Erythroblast (primary cell): ENCODE data around the gene CLDN20.

Experiments used
- DNase-seq, 2 experiments: peaks; one replicate each; lab custom pipeline; 2025; lab: John Stamatoyannopoulos, UW
- GATA1 ChIP-seq: IDR thresholded peaks from 2 replicates; pipeline ENCODE4 v1.6.1; 2011; ENCODE audit warnings: low read depth, mild to moderate bottlenecking, control low read depth, low read length, moderate library complexity
- POLR2A ChIP-seq: IDR thresholded peaks from 2 replicates; pipeline ENCODE4 v1.6.1; 2011; ENCODE audit warnings: mild to moderate bottlenecking, low read length

CLDN20 gene

DNA sequence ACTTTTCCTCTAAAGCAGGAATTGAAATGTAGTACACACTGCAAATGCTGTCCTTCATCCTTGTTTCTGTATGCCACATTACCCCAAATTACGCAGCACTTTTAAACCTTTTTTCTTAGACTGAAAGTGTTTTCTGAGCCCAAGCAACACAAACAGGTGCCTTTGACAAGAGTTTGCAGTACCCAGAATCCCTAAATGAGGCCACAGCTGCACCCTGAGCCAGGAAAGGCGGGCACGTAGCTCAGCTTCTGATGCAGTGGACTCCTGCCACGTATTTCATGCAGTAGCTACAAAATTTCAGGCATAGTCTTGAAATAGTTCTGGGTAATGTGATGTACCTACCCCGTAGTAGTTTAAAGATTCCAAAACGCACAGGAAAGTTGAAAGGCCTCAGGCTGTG, 31.0 kb upstream of the CLDN20 start:
- TF ChIP-seq POLR2A (no peak), GATA1 (no peak)
- no peak for DNase-seq

DNA sequence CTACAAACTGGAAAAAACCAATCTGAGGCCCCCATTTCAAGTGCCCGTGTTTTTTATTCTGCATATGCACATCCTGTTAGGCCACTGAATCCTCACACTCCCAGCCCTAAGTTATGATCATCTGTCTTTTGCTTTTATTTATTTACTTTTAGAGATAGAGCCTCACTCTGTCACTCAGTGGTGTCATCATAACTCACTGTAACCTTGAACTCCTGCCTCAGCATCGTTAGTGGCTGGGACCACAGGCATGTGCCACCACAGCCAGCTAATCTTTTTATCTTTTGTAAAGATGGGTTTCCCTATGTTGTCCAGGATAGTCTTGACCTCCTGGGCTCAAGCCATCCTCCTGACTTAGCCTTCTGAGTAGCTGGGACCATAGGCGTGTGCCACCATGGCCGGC, 29.6 kb upstream of the CLDN20 start:
- TF ChIP-seq POLR2A (no peak), GATA1 (no peak)
- no peak for DNase-seq

DNA sequence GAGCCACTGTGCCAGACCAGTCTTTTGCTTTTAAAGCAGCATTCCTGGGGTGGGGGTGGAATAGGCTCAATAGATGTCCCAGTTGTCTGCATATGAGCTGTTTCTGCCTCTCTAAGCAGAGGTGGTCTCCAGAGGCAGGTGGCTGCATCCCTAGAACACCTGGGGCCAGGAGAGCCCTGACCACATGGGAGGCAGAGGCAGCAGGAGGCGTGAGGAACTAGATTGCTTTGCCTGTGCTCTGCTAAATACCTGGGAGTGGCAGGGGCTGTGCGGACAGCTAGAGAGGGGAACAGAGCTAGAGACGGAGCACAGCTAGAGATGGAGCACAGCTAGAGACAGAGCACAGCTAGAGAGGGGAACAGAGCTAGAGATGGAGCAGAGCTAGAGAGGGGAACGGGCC, 29.1 kb upstream of the CLDN20 start:
- no peak for DNase-seq
- TF ChIP-seq GATA1 (no peak), POLR2A (no peak)

DNA sequence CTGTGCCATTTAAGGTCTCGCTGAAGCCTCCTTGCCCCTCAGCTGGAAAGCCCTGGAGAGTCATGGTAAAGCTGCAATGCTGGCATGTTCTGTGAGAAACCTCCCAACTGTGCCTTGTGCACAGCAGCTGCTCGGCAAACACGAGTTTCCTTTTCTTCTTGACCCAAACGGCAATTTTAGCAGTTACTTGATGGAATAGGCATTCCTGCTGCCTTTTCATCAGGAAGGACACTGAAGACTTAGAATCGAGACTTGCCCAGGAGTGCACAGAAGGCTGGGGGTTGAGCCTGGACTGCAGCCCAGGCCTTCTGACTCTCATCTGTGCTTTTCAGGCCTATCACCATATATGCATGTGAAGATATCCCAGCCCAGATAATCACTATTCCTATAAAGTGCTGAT, 28.7 kb upstream of the CLDN20 start:
- TF ChIP-seq POLR2A (no peak), GATA1 (no peak)

DNA sequence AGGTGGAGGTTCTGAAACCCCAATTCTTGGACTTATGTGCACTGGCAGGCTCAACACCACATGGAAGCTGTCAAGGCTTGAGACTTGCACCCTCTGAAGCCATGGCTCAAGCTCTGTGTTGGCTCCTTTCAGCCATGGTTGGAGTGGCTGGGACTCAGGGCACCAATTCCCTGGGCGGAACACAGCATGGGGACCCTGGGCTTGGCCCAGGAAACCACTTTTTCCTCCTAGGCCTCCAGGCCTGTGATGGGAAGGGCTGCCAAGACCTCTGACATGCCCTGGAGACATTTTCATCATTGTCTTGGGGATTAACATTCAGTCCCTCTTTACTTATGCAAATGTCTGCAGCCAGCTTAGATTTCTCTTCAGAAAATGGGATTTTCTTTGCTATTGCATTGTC, 26.2 kb upstream of the CLDN20 start:
- DNase-seq, result no peak
- TF ChIP-seq POLR2A, result no peak
- TF ChIP-seq GATA1, result no peak

More for the DNA sequence above, 28.7 kb upstream of the CLDN20 start:
- DNase-seq, result no peak

DNA sequence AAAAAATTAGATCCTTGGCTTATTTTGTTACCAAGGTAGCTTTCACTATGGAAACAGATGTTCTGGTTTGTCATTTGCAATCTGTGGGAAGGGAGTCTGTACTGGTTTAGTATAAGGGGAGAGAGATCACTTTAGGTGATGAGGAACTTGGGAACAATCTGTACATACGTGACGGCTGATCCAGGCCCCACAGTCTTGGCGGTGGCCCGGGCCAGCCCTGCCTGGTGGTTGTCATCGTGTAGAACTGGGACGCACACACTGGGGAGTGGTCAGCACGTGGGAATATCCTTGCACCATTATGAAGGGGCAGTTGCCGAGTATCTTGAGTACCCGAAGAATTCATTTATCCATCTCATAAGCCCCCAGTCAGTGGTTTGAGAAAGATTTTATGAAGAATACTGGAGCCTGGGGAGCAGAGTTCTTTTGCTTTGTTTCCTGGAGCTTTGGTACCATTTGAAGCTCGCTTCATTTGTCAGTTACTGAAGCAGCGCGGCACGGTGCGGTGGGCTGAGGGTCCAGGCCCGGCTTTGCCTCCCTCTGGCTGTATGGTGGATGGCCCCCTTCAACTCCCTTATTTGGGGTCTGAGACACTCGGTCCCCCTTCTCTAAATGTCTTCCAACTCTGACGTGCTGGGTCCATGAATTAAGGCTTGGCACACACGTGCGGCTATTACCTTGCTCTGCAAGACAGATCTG, 22.8 kb upstream of the CLDN20 start:
- TF ChIP-seq POLR2A (no peak), GATA1 (no peak)
- DNase-seq, result no peak

DNA sequence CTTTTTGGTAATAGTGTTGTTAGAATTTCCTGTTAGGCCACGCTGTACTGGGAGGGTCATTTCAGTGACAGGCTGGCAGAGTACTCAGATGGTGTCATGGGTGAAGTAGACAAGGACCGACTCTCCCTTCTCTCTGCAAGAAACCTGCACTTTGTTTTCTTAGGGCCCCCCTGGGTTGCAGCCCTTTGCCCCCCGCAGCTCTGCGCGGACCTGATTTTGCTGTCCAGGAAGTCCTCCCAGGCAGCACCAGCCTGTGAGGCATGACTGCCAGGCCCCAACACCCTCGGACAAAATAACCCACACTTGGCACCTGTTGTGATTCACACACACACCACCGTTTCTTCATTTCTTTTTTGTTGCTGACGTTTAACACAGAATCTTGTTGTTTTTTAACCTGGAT, 21.8 kb upstream of the CLDN20 start:
- TF ChIP-seq POLR2A (no peak), GATA1 (no peak)
- DNase-seq, result no peak

DNA sequence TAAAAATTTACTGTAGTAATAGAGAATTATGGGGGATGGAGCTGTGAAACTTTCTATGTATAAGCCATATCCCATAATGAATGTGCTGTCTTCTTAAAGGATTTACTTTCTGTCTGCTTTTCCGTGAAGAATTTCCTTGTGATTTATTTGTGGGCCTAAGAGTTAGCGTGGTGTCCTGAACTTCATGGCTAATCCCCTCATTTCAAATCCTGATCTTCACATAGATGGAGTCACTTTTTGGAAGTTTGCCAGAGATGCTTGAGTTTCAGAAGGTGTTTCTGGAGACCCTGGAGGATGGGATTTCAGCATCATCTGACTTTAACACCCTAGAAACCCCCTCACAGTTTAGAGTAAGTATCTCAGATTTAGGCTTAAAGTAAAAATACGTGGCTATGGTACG, 19.4 kb upstream of the CLDN20 start:
- no peak for TF ChIP-seq GATA1
- TF ChIP-seq POLR2A, result no peak

DNA sequence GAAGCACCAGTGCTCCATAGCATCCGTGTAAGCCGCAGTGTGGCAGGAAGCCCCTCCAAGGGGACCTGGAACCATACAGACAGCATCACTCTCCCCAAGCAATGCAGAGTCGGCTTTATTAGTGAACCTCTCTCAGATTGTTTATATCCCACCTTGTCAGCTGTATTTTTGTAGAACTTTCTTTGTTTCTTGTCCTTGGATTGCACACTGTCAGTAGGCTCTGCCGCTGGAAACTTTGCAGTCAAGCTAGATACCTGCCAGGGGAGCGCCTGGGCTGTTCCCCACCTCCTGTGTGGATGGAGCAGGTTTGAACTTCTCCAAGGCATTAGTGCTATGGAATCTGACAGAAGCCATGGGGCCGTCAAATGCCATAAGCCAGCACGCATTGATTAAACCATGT, 18.6 kb upstream of the CLDN20 start:
- no peak for DNase-seq
- no peak for TF ChIP-seq POLR2A
- TF ChIP-seq GATA1, result no peak

More for the DNA sequence above, 19.4 kb upstream of the CLDN20 start:
- no peak for DNase-seq

DNA sequence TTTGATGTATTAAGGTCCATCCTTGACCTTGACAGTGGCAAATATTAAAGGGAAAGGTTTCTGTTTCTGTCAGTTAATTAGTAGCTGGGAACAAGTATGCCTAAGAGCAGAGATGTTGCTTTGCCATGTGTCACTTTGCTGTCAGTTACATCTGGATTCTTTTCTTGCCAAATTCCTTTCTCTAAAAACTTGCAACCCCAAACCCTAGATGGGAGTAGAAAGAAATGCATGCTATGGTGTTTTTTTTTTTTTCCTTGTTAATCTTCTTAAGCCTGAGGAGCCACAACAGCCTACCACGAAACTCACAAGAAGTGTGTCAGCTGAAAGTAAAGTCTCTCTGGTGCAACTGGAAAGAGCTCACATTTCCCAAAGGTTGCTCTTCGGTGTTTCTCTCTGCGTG, 18.0 kb upstream of the CLDN20 start:
- no peak for TF ChIP-seq GATA1
- no peak for TF ChIP-seq POLR2A
- DNase-seq, result no peak

DNA sequence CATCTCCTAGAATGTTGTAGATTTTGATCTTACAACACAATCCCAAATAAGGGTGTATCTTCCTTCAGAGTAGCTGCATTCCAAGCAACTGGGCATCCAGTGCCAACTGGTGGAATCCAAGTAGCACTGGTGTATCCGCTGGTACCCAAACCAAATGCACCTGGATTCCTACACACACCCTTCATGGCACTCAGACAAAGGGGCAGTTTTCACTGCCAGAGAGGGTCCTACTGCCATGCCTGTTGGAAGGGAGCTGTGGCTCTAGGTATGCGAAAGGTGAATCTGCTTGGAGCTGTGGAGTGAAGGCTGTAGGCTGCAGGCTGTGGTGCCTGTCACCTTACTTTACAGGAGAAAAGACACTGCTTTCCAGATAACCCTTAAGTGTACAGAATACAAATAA, 17.0 kb upstream of the CLDN20 start:
- no peak for DNase-seq
- TF ChIP-seq GATA1 (no peak), POLR2A (no peak)

DNA sequence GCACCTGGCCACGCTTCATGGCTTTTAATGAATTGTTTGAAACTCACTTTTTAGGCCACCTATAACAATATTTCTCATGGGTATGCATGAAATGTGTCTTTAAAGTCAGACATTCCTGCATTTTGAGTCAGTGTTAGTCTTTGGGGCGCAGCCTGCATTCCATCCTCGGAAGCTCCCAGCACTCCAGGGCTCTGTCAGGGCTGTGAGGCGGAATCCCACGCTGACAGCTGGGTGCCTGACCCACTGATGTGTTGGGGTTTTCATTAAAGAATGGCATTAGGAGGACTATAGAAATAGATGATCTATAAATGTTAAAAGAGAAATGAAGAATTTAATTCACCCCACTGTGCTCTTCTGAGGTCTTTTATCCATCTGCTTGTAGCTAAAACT, 16.2 kb upstream of the CLDN20 start:
- no peak for TF ChIP-seq POLR2A
- DNase-seq, result no peak

DNA sequence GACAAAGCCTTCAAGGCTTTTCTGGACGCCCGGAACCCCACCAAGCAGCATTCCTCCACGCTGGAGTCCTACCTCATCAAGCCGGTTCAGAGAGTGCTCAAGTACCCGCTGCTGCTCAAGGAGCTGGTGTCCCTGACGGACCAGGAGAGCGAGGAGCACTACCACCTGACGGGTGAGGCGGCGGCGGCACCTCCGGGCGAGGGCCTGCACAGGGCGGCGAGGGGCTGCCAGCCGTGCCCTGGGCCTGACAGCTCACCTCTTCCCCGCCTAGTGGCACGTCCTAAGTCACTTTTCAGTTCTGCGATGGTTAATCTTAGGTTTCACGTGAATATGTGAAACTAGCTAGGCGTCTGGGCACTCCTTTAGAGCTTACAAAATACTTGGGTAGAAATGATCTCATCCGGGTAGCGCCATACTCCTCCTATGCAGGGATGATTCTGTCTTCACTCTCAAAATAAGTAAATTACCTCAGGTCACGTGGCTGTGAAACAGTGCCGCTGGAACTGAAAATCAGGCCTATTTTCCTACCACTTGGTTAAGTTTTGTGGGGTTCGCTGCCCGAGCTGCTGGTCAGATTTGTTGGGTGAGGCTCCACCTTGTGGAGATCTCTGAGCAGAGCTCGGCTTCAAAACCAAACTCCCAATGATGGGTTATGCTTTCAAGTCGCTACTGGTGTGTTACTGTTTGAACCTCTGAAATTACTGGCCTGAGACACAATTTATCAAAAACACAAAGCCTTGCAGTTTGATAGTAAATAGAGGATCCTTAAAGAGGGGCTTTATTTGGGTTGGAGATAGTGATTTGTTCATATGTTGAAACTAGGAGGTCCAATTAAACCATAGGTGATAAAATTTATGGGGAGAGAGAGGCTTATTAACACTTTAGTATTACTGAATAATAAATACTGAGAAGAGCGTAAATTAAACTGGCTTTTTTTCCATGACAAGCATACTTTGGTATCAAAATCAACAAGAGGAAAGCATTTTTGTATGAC, 15.5 kb upstream of the CLDN20 start:
- peak in 1 of 2 experiments; percentile 17 for DNase-seq
- TF ChIP-seq GATA1 (no peak), POLR2A (no peak)

DNA sequence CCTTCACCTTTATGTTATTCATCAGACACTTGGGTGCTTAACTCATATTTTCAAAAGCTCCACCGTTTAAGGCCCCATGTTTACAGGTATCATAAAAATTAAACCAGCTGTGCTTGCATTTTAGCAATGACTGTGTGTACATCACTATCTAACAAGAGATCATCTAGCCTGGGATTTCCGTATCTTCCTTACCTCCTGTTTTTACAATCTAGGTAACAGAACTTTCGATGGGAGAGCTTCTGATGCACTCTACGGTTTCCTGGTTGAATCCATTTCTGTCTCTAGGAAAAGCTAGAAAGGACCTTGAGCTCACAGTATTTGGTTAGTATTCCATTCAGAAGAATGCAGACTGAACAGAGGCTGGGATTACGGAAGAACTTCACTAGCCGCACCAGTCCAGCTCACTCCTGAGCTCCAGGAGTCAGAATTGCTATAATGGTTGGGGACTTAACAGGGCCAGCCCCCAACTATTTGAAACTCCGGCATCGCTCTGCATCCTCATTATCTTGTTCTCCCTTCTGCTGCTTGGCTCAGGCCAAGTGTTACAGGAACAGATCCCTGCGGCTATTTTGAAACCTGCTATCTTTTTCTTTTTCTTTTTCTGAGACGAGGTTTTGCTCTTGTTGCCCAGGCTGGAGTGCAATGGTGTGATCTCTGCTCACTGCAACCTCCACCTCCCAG, 13.0 kb upstream of the CLDN20 start:
- no peak for DNase-seq
- TF ChIP-seq GATA1 (no peak), POLR2A (no peak)
